ENCODE data around the gene ESD.

DNA sequence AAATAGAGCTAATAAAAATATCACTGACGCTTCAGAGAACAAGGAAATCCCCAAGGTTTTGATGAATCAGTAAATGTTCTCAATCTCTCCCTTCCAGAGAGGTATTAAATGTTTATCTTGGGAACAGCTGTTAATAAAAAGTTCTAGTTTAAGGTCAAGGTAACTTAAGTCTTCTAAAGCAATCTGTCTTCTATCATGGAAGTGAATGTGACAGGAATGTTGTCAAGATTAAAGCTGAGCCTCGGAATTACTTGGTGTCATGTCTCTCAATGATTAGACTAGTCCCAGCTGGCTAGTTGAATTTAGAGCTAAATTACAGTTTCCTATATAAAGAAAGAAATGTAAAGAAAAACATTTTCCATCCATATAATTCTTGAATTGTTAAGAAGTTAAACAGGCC, 23.4 kb downstream of the ESD start:
- no peak for TF ChIP-seq CTCF (IDR thresholded peaks at IDR 0.05; ENCODE audit: low read depth, low read length)
- no peak for TF ChIP-seq POLR2A (IDR thresholded peaks at IDR 0.05; ENCODE audit: extremely low read depth, insufficient read length)
- TF ChIP-seq MYC (IDR thresholded peaks at IDR 0.05; ENCODE audit: low read depth, low read length) = no peak
- TF ChIP-seq, protein P1, sequence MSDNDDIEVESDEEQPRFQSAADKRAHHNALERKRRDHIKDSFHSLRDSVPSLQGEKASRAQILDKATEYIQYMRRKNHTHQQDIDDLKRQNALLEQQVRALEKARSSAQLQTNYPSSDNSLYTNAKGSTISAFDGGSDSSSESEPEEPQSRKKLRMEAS (IDR thresholded peaks at IDR 0.05; ENCODE audit: low read depth, low read length) = no peak
